HEK293T (cell line): ENCODE results near the gene SIN3A.

Experiments
- ARNT ChIP-seq: fragments of 450-650 bp; IDR thresholded peaks from 2 replicates; pipeline ENCODE4 v1.6.1; 2017; ENCODE audit warnings: mild to moderate bottlenecking
- BHLHE40 ChIP-seq: fragments of 450-650 bp; IDR thresholded peaks from 2 replicates; pipeline ENCODE4 v1.6.1; 2016; ENCODE audit warnings: mild to moderate bottlenecking, moderate library complexity, borderline replicate concordance
- FOXA1 ChIP-seq: fragments of 450-650 bp; IDR thresholded peaks from 2 replicates; pipeline ENCODE4 v1.6.1; 2016; ENCODE audit warnings: mild to moderate bottlenecking
- FOXK2 ChIP-seq: fragments of 450-650 bp; IDR thresholded peaks from 2 replicates; pipeline ENCODE4 v1.6.1; 2016; ENCODE audit warnings: mild to moderate bottlenecking
- FOXM1 ChIP-seq: fragments of 450-650 bp; IDR thresholded peaks from 2 replicates; pipeline ENCODE4 v1.6.1; 2017; ENCODE audit warnings: mild to moderate bottlenecking, borderline replicate concordance
- HDGF ChIP-seq: fragments of 450-650 bp; IDR thresholded peaks from 2 replicates; pipeline ENCODE4 v1.6.1; 2017; ENCODE audit warnings: antibody characterized with exemption, borderline replicate concordance
- L3MBTL2 ChIP-seq: fragments of 450-650 bp; conservative IDR thresholded peaks from 2 replicates; pipeline ENCODE4 v1.6.1; 2016; ENCODE audit warnings: mild to moderate bottlenecking
- LEF1 ChIP-seq: fragments of 450-650 bp; IDR thresholded peaks from 2 replicates; pipeline ENCODE4 v1.6.1; 2017; ENCODE audit warnings: mild to moderate bottlenecking, borderline replicate concordance
- NFRKB ChIP-seq: fragments of 450-650 bp; IDR thresholded peaks from 2 replicates; pipeline ENCODE4 v1.6.1; 2016; ENCODE audit warnings: mild to moderate bottlenecking, moderate library complexity
- SP1 ChIP-seq: fragments of 450-650 bp; IDR thresholded peaks from 2 replicates; pipeline ENCODE4 v1.6.1; 2017
- SUZ12 ChIP-seq: fragments of 450-650 bp; IDR thresholded peaks from 2 replicates; pipeline ENCODE4 v1.6.1; 2016; ENCODE audit warnings: mild to moderate bottlenecking
- TARDBP ChIP-seq: fragments of 450-650 bp; IDR thresholded peaks from 2 replicates; pipeline ENCODE4 v1.6.1; 2016
- ZNF384 ChIP-seq: fragments of 450-650 bp; IDR thresholded peaks from 2 replicates; pipeline ENCODE4 v1.6.1; 2016
- TF ChIP-seq, protein P1 (sequence below): fragments of 450-650 bp; IDR thresholded peaks from 2 replicates; pipeline ENCODE4 v1.6.1; 2016

DNA sequence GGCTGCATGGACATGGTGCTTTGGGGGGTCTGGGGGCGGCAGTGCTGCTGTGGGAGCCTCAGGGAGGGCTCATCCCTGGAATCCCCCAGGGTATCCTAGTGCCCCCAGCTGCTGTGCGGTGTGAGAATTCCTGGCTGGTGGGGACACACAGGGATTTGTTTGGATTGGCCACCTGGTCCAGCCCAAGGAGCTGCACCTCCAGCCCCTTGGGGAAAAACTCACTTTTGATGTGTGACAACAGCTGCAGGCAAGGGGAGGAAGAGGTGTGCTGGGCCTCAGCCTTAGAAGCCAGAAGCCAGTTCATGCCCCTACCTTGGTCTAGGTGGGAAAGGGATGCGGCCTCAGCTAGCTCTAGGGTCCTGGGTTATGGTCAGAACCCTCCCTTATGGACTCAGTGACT is 124.0 kb downstream of the SIN3A start:
- TF ChIP-seq SUZ12: no peak
- no peak for TF ChIP-seq ARNT
- no peak for TF ChIP-seq BHLHE40
- TF ChIP-seq SP1: no peak
- TF ChIP-seq TARDBP: no peak
- TF ChIP-seq FOXA1: no peak
- TF ChIP-seq ZNF384: no peak
- TF ChIP-seq NFRKB: no peak
- no peak for TF ChIP-seq HDGF
- TF ChIP-seq, protein P1, sequence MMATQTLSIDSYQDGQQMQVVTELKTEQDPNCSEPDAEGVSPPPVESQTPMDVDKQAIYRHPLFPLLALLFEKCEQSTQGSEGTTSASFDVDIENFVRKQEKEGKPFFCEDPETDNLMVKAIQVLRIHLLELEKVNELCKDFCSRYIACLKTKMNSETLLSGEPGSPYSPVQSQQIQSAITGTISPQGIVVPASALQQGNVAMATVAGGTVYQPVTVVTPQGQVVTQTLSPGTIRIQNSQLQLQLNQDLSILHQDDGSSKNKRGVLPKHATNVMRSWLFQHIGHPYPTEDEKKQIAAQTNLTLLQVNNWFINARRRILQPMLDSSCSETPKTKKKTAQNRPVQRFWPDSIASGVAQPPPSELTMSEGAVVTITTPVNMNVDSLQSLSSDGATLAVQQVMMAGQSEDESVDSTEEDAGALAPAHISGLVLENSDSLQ: no peak
- no peak for TF ChIP-seq L3MBTL2
- TF ChIP-seq FOXM1: no peak
- TF ChIP-seq FOXK2: no peak
- no peak for TF ChIP-seq LEF1
